GM23338 (cell line): Measurements from ENCODE around the gene PCDHGA8. TPM values are rescaled to one million over a fixed set of nuclear protein-coding genes. Genes with fewer than 3 reads are reported as not detected.

Experiments used
- ATAC-seq: fragments of 200-7000 bp; cut with Tn5 transposase; 3 replicates; pipeline ENCODE4 v1.9.1; 2020
- DNase-seq: peaks from one replicate; pipeline ENCODE4 v3.0.0-alpha.2; 2015; ENCODE audit warnings: low spot score
- H2AFZ ChIP-seq: fragments of 200-600 bp; sonication (generic); 2 replicates; pipeline ENCODE4 v1.8.0; 2016; ENCODE audit warnings: antibody characterized with exemption, mild to moderate bottlenecking, moderate library complexity
- H3F3A ChIP-seq: fragments of 200-600 bp; sonication (generic); replicated peaks from 2 replicates; pipeline ENCODE4 v1.8.0; 2017; ENCODE audit warnings: antibody characterized with exemption, mixed run types, low read depth
- H3K27ac ChIP-seq: fragments of 200-600 bp; sonication (generic); 2 replicates; pipeline ENCODE4 v1.6.1; 2016; ENCODE audit warnings: low read depth
- H3K27me3 ChIP-seq: fragments of 200-600 bp; sonication (generic); 2 replicates; pipeline ENCODE4 v1.8.0; 2016; ENCODE audit warnings: mild to moderate bottlenecking, mixed run types, moderate library complexity; ENCODE audit not compliant: insufficient read depth
- H3K36me3 ChIP-seq: fragments of 200-600 bp; sonication (generic); 2 replicates; pipeline ENCODE4 v1.8.0; 2016; ENCODE audit warnings: mild to moderate bottlenecking; ENCODE audit not compliant: insufficient read depth
- H3K4me1 ChIP-seq: fragments of 200-600 bp; sonication (generic); 2 replicates; pipeline ENCODE4 v1.8.0; 2016; ENCODE audit warnings: mild to moderate bottlenecking, moderate library complexity; ENCODE audit not compliant: insufficient read depth
- H3K4me2 ChIP-seq: fragments of 200-600 bp; sonication (generic); 2 replicates; pipeline ENCODE4 v1.7.1; 2017; ENCODE audit warnings: mixed run types
- H3K4me3 ChIP-seq: fragments of 200-600 bp; sonication (generic); 2 replicates; pipeline ENCODE4 v1.6.1; 2016; ENCODE audit warnings: mixed run types
- H3K79me2 ChIP-seq: fragments of 200-600 bp; sonication (generic); replicated peaks from 2 replicates; pipeline ENCODE4 v1.8.0; 2017; ENCODE audit warnings: mild to moderate bottlenecking; ENCODE audit not compliant: insufficient read depth
- H3K9me2 ChIP-seq: fragments of 200-600 bp; sonication (generic); 2 replicates; pipeline ENCODE4 v1.8.0; 2017; ENCODE audit not compliant: insufficient read depth
- H4K20me1 ChIP-seq: fragments of 200-600 bp; sonication (generic); replicated peaks from 2 replicates; pipeline ENCODE4 v1.8.0; 2017; ENCODE audit warnings: mild to moderate bottlenecking; ENCODE audit not compliant: insufficient read depth
- H3K27ac Mint-ChIP-seq: 2 replicates; pipeline ENCODE4 v1.8.0; 2020; ENCODE audit warnings: inconsistent platforms, mild to moderate bottlenecking, moderate library complexity, mixed read lengths
- H3K27me3 Mint-ChIP-seq: 3 replicates; pipeline ENCODE4 v1.8.0; 2022; ENCODE audit warnings: low read depth, mild to moderate bottlenecking, moderate library complexity, mixed read lengths, inconsistent platforms; ENCODE audit not compliant: insufficient read depth, poor library complexity
- H3K36me3 Mint-ChIP-seq: 3 replicates; pipeline ENCODE4 v1.8.0; 2021; ENCODE audit warnings: low read depth, mild to moderate bottlenecking, inconsistent platforms, moderate library complexity, mixed read lengths
- H3K4me1 Mint-ChIP-seq: 3 replicates; pipeline ENCODE4 v1.8.0; 2020; ENCODE audit warnings: mild to moderate bottlenecking, inconsistent platforms, mixed read lengths
- H3K4me3 Mint-ChIP-seq: 3 replicates; pipeline ENCODE4 v1.8.0; 2021; ENCODE audit warnings: moderate library complexity, mild to moderate bottlenecking, inconsistent platforms, mixed read lengths
- H3K9me3 Mint-ChIP-seq: 3 replicates; pipeline ENCODE4 v1.8.0; 2020; ENCODE audit warnings: moderate library complexity, mild to moderate bottlenecking, inconsistent platforms, mixed read lengths
- ETS1 ChIP-seq: IDR thresholded peaks from 2 replicates; pipeline ENCODE4 v1.6.1; 2016; ENCODE audit warnings: antibody characterized with exemption
- EZH2 ChIP-seq: fragments of 200-600 bp; sonication (generic); IDR thresholded peaks from one replicate; pipeline ENCODE4 v1.8.0; 2017; ENCODE audit warnings: antibody characterized with exemption, mild to moderate bottlenecking, low read depth; ENCODE audit not compliant: unreplicated experiment
- EZH2phosphoT487 ChIP-seq: fragments of 200-600 bp; sonication (generic); IDR thresholded peaks from one replicate; pipeline ENCODE4 v1.8.1; 2018; ENCODE audit warnings: antibody characterized with exemption; ENCODE audit not compliant: unreplicated experiment
- JUNB ChIP-seq: IDR thresholded peaks from one replicate; pipeline ENCODE4 v1.6.1; 2016; ENCODE audit warnings: antibody characterized with exemption; ENCODE audit not compliant: unreplicated experiment
- NANOG ChIP-seq: IDR thresholded peaks from 2 replicates; pipeline ENCODE4 v1.6.1; 2016; ENCODE audit warnings: antibody characterized with exemption, borderline replicate concordance
- POLR2AphosphoS5 ChIP-seq: IDR thresholded peaks from 2 replicates; pipeline ENCODE4 v1.6.1; 2016; ENCODE audit warnings: antibody characterized with exemption, low read depth
- ZNF331 ChIP-seq: fragments of 250-450 bp; sonication (Bioruptor Pico); IDR thresholded peaks from 2 replicates; pipeline ENCODE4 v1.5.0; 2020; ENCODE audit warnings: low read depth, mild to moderate bottlenecking, moderate library complexity
- ZNF462 ChIP-seq: fragments of 250-450 bp; sonication (Bioruptor Pico); IDR thresholded peaks from 2 replicates; pipeline ENCODE4 v1.5.0; 2020; ENCODE audit warnings: mild to moderate bottlenecking, moderate library complexity
- polyA plus RNA-seq: library from polyadenylated mRNA; unstranded; fragments of >200 nt; fragmentation: Nextera tagmentation; extraction: Ambion mirVana; gene quantifications from 2 replicates; pipeline ENCODE4 v1.2.1, GENCODE V29; 2016
- total RNA-seq: library from RNA; depleted of rRNA; stranded (reverse); fragments of >200 nt; shearing (Covaris generic); gene quantifications from 2 replicates; pipeline ENCODE4 v1.2.3, GENCODE V29; 2014

PCDHGA8 gene
- total and polyA plus RNA-seq, 2 experiments from 2014 or later = 1.1 to 5.3 TPM

GRCh38 chr5:141383345-141383744, 9.1 kb upstream of the PCDHGA8 start (continued):
- no peak for TF ChIP-seq ZNF462 (CRISPR knock-in tag)

- H3K36me3 ChIP-seq = no peaks in the 10 kb centered on the region
- no peak for DNase-seq
- H3K4me1 Mint-ChIP-seq = no peaks in the 10 kb centered on the region
- no peak overlapping the region for H2AFZ ChIP-seq
- no peaks in the 10 kb centered on the region for H3K79me2 ChIP-seq
- 0 out of 2 replicates have a peak, but pooled peaks cover 5% of the 10 kb centered on the region for H3K4me1 ChIP-seq
- H3K4me3 Mint-ChIP-seq = no peak overlapping the region
- no peaks in the 10 kb centered on the region for H3K9me2 ChIP-seq
- no peak overlapping the region for H3K4me3 ChIP-seq
- no peaks in the 10 kb centered on the region for H3F3A ChIP-seq
- peaks cover 10% of the 10 kb centered on the region for H3K27me3 Mint-ChIP-seq
- no peak overlapping the region for H3K27ac Mint-ChIP-seq
- no peaks in the 10 kb centered on the region for H4K20me1 ChIP-seq
- peaks cover 59% of the 10 kb centered on the region for H3K36me3 Mint-ChIP-seq
- no peak overlapping the region for H3K4me2 ChIP-seq
- peaks cover 7% of the 10 kb centered on the region; the same call in 1 of the 2 replicates for H3K27me3 ChIP-seq
- ATAC-seq = no peak
- peaks cover 71% of the 10 kb centered on the region for H3K9me3 Mint-ChIP-seq
- no peak overlapping the region for H3K27ac ChIP-seq
- TF ChIP-seq JUNB = no peak
- TF ChIP-seq ZNF462 (CRISPR knock-in tag) = no peak
- TF ChIP-seq ETS1 = no peak
- no peak for TF ChIP-seq POLR2AphosphoS5
- TF ChIP-seq EZH2phosphoT487 = no peak
- no peak for TF ChIP-seq ZNF331 (CRISPR knock-in tag)
- TF ChIP-seq NANOG = no peak
- TF ChIP-seq EZH2 = no peak
Measured at GRCh38 chr5:141384471-141385267, 7.8 kb upstream of the PCDHGA8 start.
